Transverse colon (tissue), 3 donors: Measurements from ENCODE around the gene PRLHR.

Experiments used
- EP300 ChIP-seq: sonication (generic); formaldehyde crosslinking; IDR thresholded peaks from one replicate; pipeline ENCODE4 v1.6.1; 2017; ENCODE audit warnings: antibody characterized with exemption, low read depth
- POLR2A ChIP-seq: fragments of 450-650 bp; IDR thresholded peaks from one replicate; pipeline ENCODE4 v1.6.1; 2016; ENCODE audit warnings: antibody characterized with exemption, mild to moderate bottlenecking, moderate library complexity
- TF ChIP-seq, protein P1 (sequence below), 5 experiments: fragments of 200-600 bp in 3 of 5; fragments of 450-650 bp in 2 of 5; sonication (generic) in 3 of 5; IDR thresholded peaks; 1 replicate in 2 of 5; 2 replicates in 3 of 5; pipeline ENCODE4 v1.5.1; 2016 to 2017; ENCODE audit warnings: antibody characterized with exemption in 5 of 5, inconsistent platforms in 3 of 5, mild to moderate bottlenecking in 2 of 5, moderate library complexity in 1 of 5

DNA sequence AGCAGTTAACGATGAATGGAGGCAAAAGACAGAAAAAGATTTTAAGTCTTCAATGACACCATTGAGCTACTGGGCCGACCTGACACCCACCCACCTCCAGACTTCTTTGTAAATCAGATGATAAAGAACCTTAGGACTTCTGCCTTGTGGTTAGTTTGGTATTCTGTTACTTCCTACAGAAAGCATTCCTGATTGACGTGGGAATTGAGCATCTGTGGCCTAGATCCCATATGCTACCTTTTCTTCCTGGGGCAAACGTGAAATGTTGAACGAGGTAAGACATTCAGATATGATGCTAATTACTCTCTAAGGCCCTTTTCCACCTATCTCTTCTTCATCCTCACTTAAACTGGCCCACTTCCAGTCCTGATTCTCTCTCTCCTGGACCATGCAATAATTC lies 10.2 kb downstream of the PRLHR start:
- TF ChIP-seq POLR2A, result no peak
- TF ChIP-seq EP300, result no peak
- TF ChIP-seq, protein P1, sequence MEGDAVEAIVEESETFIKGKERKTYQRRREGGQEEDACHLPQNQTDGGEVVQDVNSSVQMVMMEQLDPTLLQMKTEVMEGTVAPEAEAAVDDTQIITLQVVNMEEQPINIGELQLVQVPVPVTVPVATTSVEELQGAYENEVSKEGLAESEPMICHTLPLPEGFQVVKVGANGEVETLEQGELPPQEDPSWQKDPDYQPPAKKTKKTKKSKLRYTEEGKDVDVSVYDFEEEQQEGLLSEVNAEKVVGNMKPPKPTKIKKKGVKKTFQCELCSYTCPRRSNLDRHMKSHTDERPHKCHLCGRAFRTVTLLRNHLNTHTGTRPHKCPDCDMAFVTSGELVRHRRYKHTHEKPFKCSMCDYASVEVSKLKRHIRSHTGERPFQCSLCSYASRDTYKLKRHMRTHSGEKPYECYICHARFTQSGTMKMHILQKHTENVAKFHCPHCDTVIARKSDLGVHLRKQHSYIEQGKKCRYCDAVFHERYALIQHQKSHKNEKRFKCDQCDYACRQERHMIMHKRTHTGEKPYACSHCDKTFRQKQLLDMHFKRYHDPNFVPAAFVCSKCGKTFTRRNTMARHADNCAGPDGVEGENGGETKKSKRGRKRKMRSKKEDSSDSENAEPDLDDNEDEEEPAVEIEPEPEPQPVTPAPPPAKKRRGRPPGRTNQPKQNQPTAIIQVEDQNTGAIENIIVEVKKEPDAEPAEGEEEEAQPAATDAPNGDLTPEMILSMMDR (IDR thresholded peaks at IDR 0.05), result no peak
